ENCODE results near the gene ZNF451. TPM values are rescaled to one million over a fixed set of nuclear protein-coding genes. Genes with fewer than 3 reads are reported as not detected.

The ZNF451 gene
- total and polyA plus RNA-seq, 2 experiments from 2014 or later: 19.9 to 39.0 TPM

DNA sequence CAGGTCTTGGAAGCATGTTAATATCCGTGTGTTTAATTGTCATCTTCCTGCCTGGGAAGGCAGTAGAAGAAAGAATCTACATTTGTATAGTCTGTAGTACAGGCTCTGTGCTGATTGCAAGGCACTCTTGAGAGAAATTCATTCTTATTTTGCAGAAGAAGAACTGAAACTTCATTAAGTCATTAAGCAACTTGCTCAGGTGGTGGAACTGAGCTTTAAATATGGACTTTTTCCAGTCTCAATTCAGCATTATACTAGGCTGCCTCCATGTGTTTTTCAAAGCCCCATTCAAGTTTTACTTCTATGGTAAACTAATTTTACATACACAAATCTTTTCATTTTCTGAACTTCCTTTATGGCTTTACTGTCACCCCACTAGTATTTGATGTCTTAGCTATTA lies 18.7 kb downstream of the ZNF451 start:
- Histone ChIP-seq H3K4me3 (no peak overlapping the region), H3K27ac (no peak overlapping the region), H4K20me1 (ENCODE audit: insufficient read depth) (peaks cover 4% of the 10 kb centered on the region; the same call in 1 of the 2 replicates), H3K9me2 (ENCODE audit: insufficient read depth) (no peaks in the 10 kb centered on the region), H3K79me2 (ENCODE audit: insufficient read depth) (peaks cover 100% of the 10 kb centered on the region), H3K9ac (no peak overlapping the region), H3K4me1 (ENCODE audit: insufficient read depth) (no peaks in the 10 kb centered on the region), H3K27me3 (replicated peaks; ENCODE audit: insufficient read depth) (no peaks in the 10 kb centered on the region), H3K36me3 (ENCODE audit: low read depth) (peaks cover 39% of the 10 kb centered on the region), H3F3A (ENCODE audit: insufficient read depth) (0 out of 2 replicates have a peak, but pooled peaks cover 3% of the 10 kb centered on the region), H3K4me2 (ENCODE audit: unreplicated experiment) (no peak overlapping the region), H2AFZ (no peak overlapping the region), H3K9me3 (ENCODE audit: low read depth) (no peaks in the 10 kb centered on the region)
- WGBS, 2 experiments (ENCODE audit: low coverage in 1 of 2, low lambda C conversion rate in 2 of 2, missing lambda C conversion rate in 2 of 2): 48 to 58% methylated on average over 1 of the region's 1 CpG
- no peak for DNase-seq
- in situ Hi-C loops (cut with MboI): no loop called here
- TF ChIP-seq EZH2 (IDR thresholded peaks at IDR 0.05; ENCODE audit: insufficient read depth, poor library complexity, severe bottlenecking): no peak
- TF ChIP-seq EZH2phosphoT487 (IDR thresholded peaks at IDR 0.05; ENCODE audit: insufficient read depth, low read depth): no peak

GRCh38 chr6:57109880-57110279 lies 19.9 kb downstream of the ZNF451 start:
- Histone ChIP-seq H3K9me2 (ENCODE audit: insufficient read depth) (no peaks in the 10 kb centered on the region), H3F3A (ENCODE audit: insufficient read depth) (0 out of 2 replicates have a peak, but pooled peaks cover 3% of the 10 kb centered on the region), H2AFZ (no peak overlapping the region), H3K4me3 (no peak overlapping the region), H3K4me2 (ENCODE audit: unreplicated experiment) (no peak overlapping the region), H3K4me1 (ENCODE audit: insufficient read depth) (no peaks in the 10 kb centered on the region), H4K20me1 (ENCODE audit: insufficient read depth) (0 out of 2 replicates have a peak, but pooled peaks cover 4% of the 10 kb centered on the region), H3K27me3 (replicated peaks; ENCODE audit: insufficient read depth) (no peaks in the 10 kb centered on the region), H3K9ac (no peak overlapping the region), H3K27ac (no peak overlapping the region), H3K9me3 (ENCODE audit: low read depth) (no peaks in the 10 kb centered on the region), H3K79me2 (ENCODE audit: insufficient read depth) (peaks cover 100% of the 10 kb centered on the region), H3K36me3 (ENCODE audit: low read depth) (peaks cover 28% of the 10 kb centered on the region; the same call in 1 of the 2 replicates)
- TF ChIP-seq EZH2 (IDR thresholded peaks at IDR 0.05; ENCODE audit: insufficient read depth, poor library complexity, severe bottlenecking) (no peak), EZH2phosphoT487 (IDR thresholded peaks at IDR 0.05; ENCODE audit: insufficient read depth, low read depth) (no peak)
- peak; percentile 18 for DNase-seq
- in situ Hi-C loops (cut with MboI): no loop called here

GRCh38 chr6:57113105-57113504 lies 23.1 kb downstream of the ZNF451 start:
- Histone ChIP-seq H3K9me3 (ENCODE audit: low read depth) (no peaks in the 10 kb centered on the region), H3K27me3 (replicated peaks; ENCODE audit: insufficient read depth) (no peaks in the 10 kb centered on the region), H3K4me3 (no peak overlapping the region), H4K20me1 (ENCODE audit: insufficient read depth) (0 out of 2 replicates have a peak, but pooled peaks cover 2% of the 10 kb centered on the region), H3K4me1 (ENCODE audit: insufficient read depth) (peaks cover 14% of the 10 kb centered on the region; the same call in 1 of the 2 replicates), H3K79me2 (ENCODE audit: insufficient read depth) (peaks cover 100% of the 10 kb centered on the region), H3F3A (ENCODE audit: insufficient read depth) (0 out of 2 replicates have a peak, but pooled peaks cover 9% of the 10 kb centered on the region), H3K36me3 (ENCODE audit: low read depth) (peaks cover 10% of the 10 kb centered on the region; the same call in 1 of the 2 replicates), H3K9ac (no peak overlapping the region), H3K9me2 (ENCODE audit: insufficient read depth) (0 out of 2 replicates have a peak, but pooled peaks cover 4% of the 10 kb centered on the region), H2AFZ (no peak overlapping the region), H3K27ac (no peak overlapping the region), H3K4me2 (ENCODE audit: unreplicated experiment) (no peak overlapping the region)
- in situ Hi-C loops (cut with MboI): no loop called here
- no peak for DNase-seq
- 98 to 99% methylated on average over 6 of the region's 6 CpGs for WGBS, 2 experiments (ENCODE audit: low coverage in 1 of 2, low lambda C conversion rate in 2 of 2, missing lambda C conversion rate in 2 of 2)
- no peak for TF ChIP-seq EZH2 (IDR thresholded peaks at IDR 0.05; ENCODE audit: insufficient read depth, poor library complexity, severe bottlenecking)
- no peak for TF ChIP-seq EZH2phosphoT487 (IDR thresholded peaks at IDR 0.05; ENCODE audit: insufficient read depth, low read depth)

GRCh38 chr6:57116776-57117175 lies 26.8 kb downstream of the ZNF451 start:
- 0 out of 2 replicates have a peak, but pooled peaks cover 6% of the 10 kb centered on the region for H3F3A ChIP-seq (ENCODE audit: insufficient read depth)
- peaks cover 100% of the 10 kb centered on the region for H3K79me2 ChIP-seq (ENCODE audit: insufficient read depth)
- no peaks in the 10 kb centered on the region for H4K20me1 ChIP-seq (ENCODE audit: insufficient read depth)
- H3K9ac ChIP-seq: no peak overlapping the region
- no peak overlapping the region for H2AFZ ChIP-seq
- H3K9me3 ChIP-seq (ENCODE audit: low read depth): no peaks in the 10 kb centered on the region
- DNase-seq: no peak
- H3K27me3 ChIP-seq (replicated peaks; ENCODE audit: insufficient read depth): no peaks in the 10 kb centered on the region
- H3K4me1 ChIP-seq (ENCODE audit: insufficient read depth): peaks cover 14% of the 10 kb centered on the region; the same call in 1 of the 2 replicates
- H3K4me2 ChIP-seq (ENCODE audit: unreplicated experiment): no peak overlapping the region
- no peaks in the 10 kb centered on the region for H3K36me3 ChIP-seq (ENCODE audit: low read depth)
- no peak overlapping the region for H3K27ac ChIP-seq
- TF ChIP-seq EZH2phosphoT487 (IDR thresholded peaks at IDR 0.05; ENCODE audit: insufficient read depth, low read depth) (no peak), EZH2 (IDR thresholded peaks at IDR 0.05; ENCODE audit: insufficient read depth, poor library complexity, severe bottlenecking) (no peak)
- peaks cover 4% of the 10 kb centered on the region; the same call in 1 of the 2 replicates for H3K9me2 ChIP-seq (ENCODE audit: insufficient read depth)
- H3K4me3 ChIP-seq: no peak overlapping the region
- WGBS, 2 experiments (ENCODE audit: low coverage in 1 of 2, low lambda C conversion rate in 2 of 2, missing lambda C conversion rate in 2 of 2): 97 to 100% methylated on average over 1 of the region's 1 CpG
- in situ Hi-C loops (cut with MboI): no loop called here
